ENCODE results near the gene NCAN.

- no peak for TF ChIP-seq CEBPB (IDR thresholded peaks at IDR 0.05; ENCODE audit: low read depth, low read length)
- peak; percentile 34 to 61 (median 49) for TF ChIP-seq CTCF (IDR thresholded peaks at IDR 0.05; ENCODE audit: control extremely low read depth in 1 of 3, insufficient read depth in 1 of 3, low read depth in 1 of 3, low read length in 3 of 3)
- TF ChIP-seq CHD2 (IDR thresholded peaks at IDR 0.05; ENCODE audit: low read length), result no peak
- TF ChIP-seq RFX5 (IDR thresholded peaks at IDR 0.05; ENCODE audit: borderline replicate concordance, low read depth, low read length), result no peak
- no peak for TF ChIP-seq TAF1 (IDR thresholded peaks at IDR 0.05; ENCODE audit: low read depth, low read length)
- no peak for TF ChIP-seq EZH2 (IDR thresholded peaks at IDR 0.05; ENCODE audit: low read depth, low read length, severe bottlenecking)
- no peak for TF ChIP-seq POLR2A (IDR thresholded peaks at IDR 0.05; ENCODE audit: control extremely low read depth in 1 of 2, low read depth in 2 of 2, low read length in 2 of 2)
- TF ChIP-seq ZNF274 (IDR thresholded peaks at IDR 0.05; ENCODE audit: borderline replicate concordance, extremely low read depth, low read length), result no peak
- TF ChIP-seq USF2 (IDR thresholded peaks at IDR 0.05; ENCODE audit: low read length), result no peak
- TF ChIP-seq GABPA (IDR thresholded peaks at IDR 0.05; ENCODE audit: borderline replicate concordance, insufficient read depth, low read length), result no peak
- TF ChIP-seq EGR1 (IDR thresholded peaks at IDR 0.05; ENCODE audit: borderline replicate concordance, low read depth, low read length), result no peak
These were observed 50.7 kb downstream of the NCAN start for GRCh38 chr19:19262190-19263057.
